Activated CD4-positive, alpha-beta T cell treated with anti-CD3 and anti-CD28 coated beads, Interleukin-10, Interleukin-2, amounts not matched to agents 100 ng/mL and 50 ng/mL, durations not matched to agents 16 hours and 8 hours (primary cell): ENCODE data around the gene TEX19.

Source experiments
- DNase-seq: peaks from one replicate; pipeline ENCODE4 v3.0.0-alpha.2; 2020

The TEX19 gene

DNA sequence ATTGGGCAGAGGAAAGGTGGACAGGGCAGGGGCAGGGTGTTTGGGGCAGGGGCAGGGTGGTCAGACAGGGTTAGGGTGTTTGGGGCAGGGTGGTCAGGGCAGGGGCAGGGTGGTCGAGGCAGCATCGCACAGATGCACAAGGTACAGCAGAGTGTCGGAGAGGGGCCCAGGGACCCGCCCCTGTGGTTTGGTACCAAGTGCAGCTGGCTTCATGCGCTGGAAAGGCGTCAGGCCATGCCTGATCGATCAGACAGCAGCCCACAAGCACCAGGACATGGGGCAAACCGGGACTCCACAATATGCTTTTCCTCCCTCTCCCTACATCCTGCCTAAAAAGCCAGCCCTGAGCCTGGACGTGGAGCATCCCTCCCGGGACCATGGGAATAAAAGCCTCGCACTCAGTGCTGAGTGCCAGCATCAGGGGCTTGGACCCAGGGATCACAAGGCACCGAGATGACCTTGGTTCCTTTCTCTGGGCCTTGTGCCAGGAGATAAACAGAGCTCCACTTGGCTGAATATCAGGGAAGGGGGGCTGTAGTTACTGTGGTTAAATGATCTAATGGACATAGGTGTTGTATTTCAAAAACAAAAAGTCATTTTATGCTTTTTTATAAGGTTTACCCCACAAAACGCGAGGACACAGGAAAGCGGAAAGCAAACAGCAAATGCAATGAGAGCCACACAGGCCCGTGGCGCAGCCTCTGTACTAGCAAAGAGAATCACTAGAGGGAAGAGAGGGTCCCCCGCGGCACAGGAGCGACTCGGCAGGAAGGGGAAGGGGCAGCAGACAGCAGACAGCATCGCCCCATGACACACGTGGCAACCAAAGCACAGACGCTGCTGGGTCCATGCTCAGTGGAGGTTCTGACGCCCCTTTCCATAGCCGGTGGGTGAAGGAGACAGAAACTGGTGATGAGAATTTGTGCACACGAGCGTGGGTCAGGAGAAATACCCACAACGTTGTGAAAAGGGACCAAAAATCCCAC, 53.8 kb downstream of the TEX19 start:
- DNase-seq, result no peak
